HepG2 (cell line): ENCODE measurements around the gene KLHL3. TPM values are rescaled to one million over a fixed set of nuclear protein-coding genes. Genes with fewer than 3 reads are reported as not detected.

ENCODE experiments used
- FOXO1 ChIP-seq: sonication (generic); formaldehyde crosslinking; IDR thresholded peaks from 2 replicates; pipeline ENCODE4 v1.4.0; 2020; ENCODE audit warnings: missing genetic modification reagents
- GATA4 ChIP-seq: sonication (generic); IDR thresholded peaks from 2 replicates; pipeline ENCODE4 v1.6.1; 2016; ENCODE audit warnings: antibody characterized with exemption, low read depth, borderline replicate concordance
- SKI ChIP-seq: fragments of 450-650 bp; IDR thresholded peaks from one replicate; pipeline ENCODE4 v1.6.1; 2018; ENCODE audit warnings: mild to moderate bottlenecking; ENCODE audit not compliant: partially characterized antibody
- SP140L ChIP-seq: sonication (generic); formaldehyde crosslinking; IDR thresholded peaks from 2 replicates; pipeline ENCODE4 v1.4.0; 2020; ENCODE audit warnings: missing genetic modification reagents, borderline replicate concordance
- ZNF232 ChIP-seq: sonication (generic); formaldehyde crosslinking; IDR thresholded peaks from 2 replicates; pipeline ENCODE4 v1.4.0; 2020; ENCODE audit warnings: missing genetic modification reagents, borderline replicate concordance
- ZNF558 ChIP-seq: sonication (generic); formaldehyde crosslinking; IDR thresholded peaks from 2 replicates; pipeline ENCODE4 v1.9.0; 2022; ENCODE audit warnings: mild to moderate bottlenecking, missing genetic modification reagents, borderline replicate concordance
- ZNF563 ChIP-seq: sonication (generic); formaldehyde crosslinking; IDR thresholded peaks from 2 replicates; pipeline ENCODE4 v1.8.0; 2022; ENCODE audit warnings: mild to moderate bottlenecking, moderate library complexity, missing genetic modification reagents
- ZNF747 ChIP-seq: sonication (generic); formaldehyde crosslinking; IDR thresholded peaks from 2 replicates; pipeline ENCODE4 v1.8.1; 2023; ENCODE audit warnings: missing genetic modification reagents, mild to moderate bottlenecking, borderline replicate concordance
- ZSCAN21 ChIP-seq: sonication (generic); formaldehyde crosslinking; IDR thresholded peaks from 2 replicates; pipeline ENCODE4 v1.8.0; 2022; ENCODE audit warnings: mild to moderate bottlenecking, missing genetic modification reagents, moderate library complexity, borderline replicate concordance
- polyA plus RNA-seq, 8 experiments: library from polyadenylated mRNA; depleted of rRNA in 3 of 8; stranded (reverse) in 7 of 8; unstranded in 1 of 8; fragments of >200 nt; fragmentation: Illumina TruSeq in 4 of 8; extraction: Trizol in 4 of 8; gene quantifications; 2 replicates each; pipeline versions ENCODE4 v1.2.1 to v1.2.3, GENCODE V29; 2011 to 2016; ENCODE audit warnings: low read depth in 4 of 8, missing spikeins in 1 of 8, mixed read lengths in 1 of 8; ENCODE audit not compliant: insufficient read depth in 1 of 8
- total RNA-seq, 5 experiments: library from RNA; depleted of rRNA; stranded (reverse); fragments of >200 nt; fragmentation: Illumina TruSeq; extraction: Trizol; gene quantifications; 2 replicates each; pipeline ENCODE4 v1.2.3, GENCODE V29; 2016; ENCODE audit warnings: low read depth in 1 of 5
- TF ChIP-seq, protein P1 (sequence below): sonication (generic); formaldehyde crosslinking; IDR thresholded peaks from 2 replicates; pipeline ENCODE4 v1.9.0; 2021; ENCODE audit warnings: missing genetic modification reagents, borderline replicate concordance
- TF ChIP-seq, protein P2 (sequence below): sonication (generic); IDR thresholded peaks from 2 replicates; pipeline ENCODE4 v1.6.1; 2016; ENCODE audit warnings: low read depth, borderline replicate concordance
- TF ChIP-seq, protein P3 (sequence below): sonication (generic); formaldehyde crosslinking; IDR thresholded peaks from 2 replicates; pipeline ENCODE4 v1.4.0; 2020; ENCODE audit warnings: missing genetic modification reagents, low read depth, mild to moderate bottlenecking, borderline replicate concordance
- TF ChIP-seq, protein P4 (sequence below): IDR thresholded peaks from 2 replicates; pipeline ENCODE4 v1.6.1; 2016; ENCODE audit warnings: low read depth, borderline replicate concordance

Gene KLHL3
- total and polyA plus RNA-seq, 2 of the 13 experiments (the other 11 are each of a cell fraction or from before 2014, with no cell fraction given), result 0.02 to 0.08 TPM

DNA sequence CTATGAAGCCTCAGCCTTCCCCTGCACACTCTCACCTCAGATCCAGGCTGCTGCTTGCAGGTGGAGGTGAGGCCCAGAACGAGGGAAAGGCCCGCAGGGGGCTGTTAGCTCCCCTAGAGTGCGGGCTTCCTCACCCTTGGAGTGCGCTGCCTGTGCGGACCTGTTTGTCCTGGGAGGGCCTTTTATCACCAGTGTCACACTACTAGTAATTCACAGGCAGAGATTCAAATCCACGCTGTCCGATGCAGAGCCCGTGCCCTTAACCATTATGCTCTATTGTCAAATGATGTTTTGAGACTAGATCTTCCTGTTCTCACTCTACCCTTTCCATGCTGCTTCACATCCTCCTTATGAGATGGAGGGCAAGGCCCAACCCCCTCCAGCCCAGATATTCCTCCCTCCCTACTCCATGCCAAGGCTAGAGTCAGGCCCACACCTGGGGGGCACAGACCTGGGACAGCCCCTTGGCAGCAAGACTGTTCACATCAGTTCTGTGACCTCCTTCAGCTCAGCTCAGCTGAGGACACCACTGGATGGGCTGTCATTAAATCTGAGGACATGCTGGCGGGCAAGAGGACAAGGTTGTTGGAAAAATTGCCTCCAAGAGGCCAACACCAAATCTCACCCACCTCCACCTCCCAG is 124.0 kb downstream of the KLHL3 start (continued):
- TF ChIP-seq, protein P1, sequence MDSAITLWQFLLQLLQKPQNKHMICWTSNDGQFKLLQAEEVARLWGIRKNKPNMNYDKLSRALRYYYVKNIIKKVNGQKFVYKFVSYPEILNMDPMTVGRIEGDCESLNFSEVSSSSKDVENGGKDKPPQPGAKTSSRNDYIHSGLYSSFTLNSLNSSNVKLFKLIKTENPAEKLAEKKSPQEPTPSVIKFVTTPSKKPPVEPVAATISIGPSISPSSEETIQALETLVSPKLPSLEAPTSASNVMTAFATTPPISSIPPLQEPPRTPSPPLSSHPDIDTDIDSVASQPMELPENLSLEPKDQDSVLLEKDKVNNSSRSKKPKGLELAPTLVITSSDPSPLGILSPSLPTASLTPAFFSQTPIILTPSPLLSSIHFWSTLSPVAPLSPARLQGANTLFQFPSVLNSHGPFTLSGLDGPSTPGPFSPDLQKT (CRISPR knock-in tag), result no peak
- TF ChIP-seq ZNF747, result no peak
- TF ChIP-seq GATA4, result no peak
- TF ChIP-seq, protein P2, sequence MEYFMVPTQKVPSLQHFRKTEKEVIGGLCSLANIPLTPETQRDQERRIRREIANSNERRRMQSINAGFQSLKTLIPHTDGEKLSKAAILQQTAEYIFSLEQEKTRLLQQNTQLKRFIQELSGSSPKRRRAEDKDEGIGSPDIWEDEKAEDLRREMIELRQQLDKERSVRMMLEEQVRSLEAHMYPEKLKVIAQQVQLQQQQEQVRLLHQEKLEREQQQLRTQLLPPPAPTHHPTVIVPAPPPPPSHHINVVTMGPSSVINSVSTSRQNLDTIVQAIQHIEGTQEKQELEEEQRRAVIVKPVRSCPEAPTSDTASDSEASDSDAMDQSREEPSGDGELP, result no peak
- no peak for TF ChIP-seq FOXO1 (CRISPR knock-in tag)
- TF ChIP-seq, protein P3, sequence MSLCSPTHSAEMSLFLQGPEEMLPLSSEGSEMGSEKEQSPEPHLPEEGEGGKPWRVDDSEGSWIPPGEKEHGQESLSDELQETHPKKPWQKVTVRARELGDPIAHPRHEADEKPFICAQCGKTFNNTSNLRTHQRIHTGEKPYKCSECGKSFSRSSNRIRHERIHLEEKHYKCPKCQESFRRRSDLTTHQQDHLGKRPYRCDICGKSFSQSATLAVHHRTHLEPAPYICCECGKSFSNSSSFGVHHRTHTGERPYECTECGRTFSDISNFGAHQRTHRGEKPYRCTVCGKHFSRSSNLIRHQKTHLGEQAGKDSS (CRISPR knock-in tag), result no peak
- no peak for TF ChIP-seq ZNF563
- TF ChIP-seq ZSCAN21 (CRISPR knock-in tag), result no peak
- TF ChIP-seq, protein P4, sequence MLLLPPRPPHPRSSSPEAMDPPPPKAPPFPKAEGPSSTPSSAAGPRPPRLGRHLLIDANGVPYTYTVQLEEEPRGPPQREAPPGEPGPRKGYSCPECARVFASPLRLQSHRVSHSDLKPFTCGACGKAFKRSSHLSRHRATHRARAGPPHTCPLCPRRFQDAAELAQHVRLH (CRISPR knock-in tag), result no peak
- TF ChIP-seq SP140L (CRISPR knock-in tag), result no peak
- TF ChIP-seq ZNF558 (CRISPR knock-in tag), result no peak
- no peak for TF ChIP-seq SKI
- no peak for TF ChIP-seq ZNF232 (CRISPR knock-in tag)
